Measurements from ENCODE around the gene ADARB1.

The ADARB1 gene

GRCh38 chr21:45148316-45148990 lies 74.1 kb downstream of the ADARB1 start:
- H3K4me3 ChIP-seq (ENCODE audit: low read depth, low read length): no peak overlapping the region
- H3K36me3 ChIP-seq (ENCODE audit: control insufficient read depth, insufficient read depth, low read length): no peaks in the 10 kb centered on the region
- no peaks in the 10 kb centered on the region for H3K27me3 ChIP-seq (ENCODE audit: control insufficient read depth, insufficient read depth, low read length)
- H3K9ac ChIP-seq: no peak overlapping the region
- no peaks in the 10 kb centered on the region for H3K79me2 ChIP-seq
- H3K9me3 ChIP-seq (ENCODE audit: control insufficient read depth, low read length): no peaks in the 10 kb centered on the region
- no peak overlapping the region for H3K27ac ChIP-seq
- no peak for TF ChIP-seq CTCF (IDR thresholded peaks at IDR 0.05)
- H3K4me1 ChIP-seq: no peaks in the 10 kb centered on the region
- no peak overlapping the region for H2AFZ ChIP-seq
- H3K4me2 ChIP-seq (ENCODE audit: low read length): no peak overlapping the region

GRCh38 chr21:45149021-45149420 lies 74.6 kb downstream of the ADARB1 start:
- TF ChIP-seq CTCF (IDR thresholded peaks at IDR 0.05): no peak

GRCh38 chr21:45150638-45151131 lies 76.3 kb downstream of the ADARB1 start:
- H3K9me3 ChIP-seq (ENCODE audit: control insufficient read depth, low read length): no peaks in the 10 kb centered on the region
- H3K4me2 ChIP-seq (ENCODE audit: low read length): no peak overlapping the region
- no peak for TF ChIP-seq CTCF (IDR thresholded peaks at IDR 0.05)
- H2AFZ ChIP-seq: no peak overlapping the region
- H3K4me1 ChIP-seq: no peaks in the 10 kb centered on the region
- no peaks in the 10 kb centered on the region for H3K79me2 ChIP-seq
- H3K9ac ChIP-seq: no peak overlapping the region
- H3K36me3 ChIP-seq (ENCODE audit: control insufficient read depth, insufficient read depth, low read length): no peaks in the 10 kb centered on the region
- no peak overlapping the region for H3K4me3 ChIP-seq (ENCODE audit: low read depth, low read length)
- H3K27me3 ChIP-seq (ENCODE audit: control insufficient read depth, insufficient read depth, low read length): no peaks in the 10 kb centered on the region
- no peak overlapping the region for H3K27ac ChIP-seq

More at GRCh38 chr21:45149021-45149420, 74.6 kb downstream of the ADARB1 start:
- Histone ChIP-seq H3K9me3 (ENCODE audit: control insufficient read depth, low read length) (no peaks in the 10 kb centered on the region), H3K79me2 (no peaks in the 10 kb centered on the region), H3K4me3 (ENCODE audit: low read depth, low read length) (no peak overlapping the region), H3K27me3 (ENCODE audit: control insufficient read depth, insufficient read depth, low read length) (no peaks in the 10 kb centered on the region), H3K36me3 (ENCODE audit: control insufficient read depth, insufficient read depth, low read length) (no peaks in the 10 kb centered on the region), H3K4me2 (ENCODE audit: low read length) (no peak overlapping the region), H3K27ac (no peak overlapping the region), H3K9ac (no peak overlapping the region), H3K4me1 (no peaks in the 10 kb centered on the region), H2AFZ (no peak overlapping the region)

- Histone ChIP-seq H3K4me3 (ENCODE audit: low read depth, low read length) (no peak overlapping the region), H3K27me3 (ENCODE audit: control insufficient read depth, insufficient read depth, low read length) (no peaks in the 10 kb centered on the region), H3K9me3 (ENCODE audit: control insufficient read depth, low read length) (no peaks in the 10 kb centered on the region), H3K79me2 (no peaks in the 10 kb centered on the region), H3K4me2 (ENCODE audit: low read length) (no peak overlapping the region), H3K4me1 (no peaks in the 10 kb centered on the region), H2AFZ (no peak overlapping the region), H3K9ac (no peak overlapping the region), H3K27ac (no peak overlapping the region), H3K36me3 (ENCODE audit: control insufficient read depth, insufficient read depth, low read length) (no peaks in the 10 kb centered on the region)
- no peak for TF ChIP-seq CTCF (IDR thresholded peaks at IDR 0.05)
Measured at GRCh38 chr21:45151445-45152160, 77.2 kb downstream of the ADARB1 start.
